HEK293T (cell line): Measurements from ENCODE around the gene CCNY.

Experiments used
- ARNT ChIP-seq: fragments of 450-650 bp; IDR thresholded peaks from 2 replicates; pipeline ENCODE4 v1.6.1; 2017; ENCODE audit warnings: mild to moderate bottlenecking
- ELF4 ChIP-seq: fragments of 450-650 bp; IDR thresholded peaks from 2 replicates; pipeline ENCODE4 v1.6.1; 2017; ENCODE audit warnings: antibody characterized with exemption
- FOXA1 ChIP-seq: fragments of 450-650 bp; IDR thresholded peaks from 2 replicates; pipeline ENCODE4 v1.6.1; 2016; ENCODE audit warnings: mild to moderate bottlenecking
- FOXK2 ChIP-seq: fragments of 450-650 bp; IDR thresholded peaks from 2 replicates; pipeline ENCODE4 v1.6.1; 2016; ENCODE audit warnings: mild to moderate bottlenecking
- FOXM1 ChIP-seq: fragments of 450-650 bp; IDR thresholded peaks from 2 replicates; pipeline ENCODE4 v1.6.1; 2017; ENCODE audit warnings: mild to moderate bottlenecking, borderline replicate concordance
- NFRKB ChIP-seq: fragments of 450-650 bp; IDR thresholded peaks from 2 replicates; pipeline ENCODE4 v1.6.1; 2016; ENCODE audit warnings: mild to moderate bottlenecking, moderate library complexity
- PKNOX1 ChIP-seq: fragments of 450-650 bp; IDR thresholded peaks from 2 replicates; pipeline ENCODE4 v1.6.1; 2016
- SUZ12 ChIP-seq: fragments of 450-650 bp; IDR thresholded peaks from 2 replicates; pipeline ENCODE4 v1.6.1; 2016; ENCODE audit warnings: mild to moderate bottlenecking

- TF ChIP-seq ELF4 (no peak), FOXM1 (no peak), FOXA1 (no peak), NFRKB (no peak), ARNT (no peak), PKNOX1 (no peak), FOXK2 (no peak), SUZ12 (no peak)
These were observed 36.0 kb downstream of the CCNY start for GRCh38 chr10:35372329-35372728.
